Sigmoid colon (tissue), 7 donors: ENCODE results near the gene NDEL1. TPM values are rescaled to one million over a fixed set of nuclear protein-coding genes. Genes with fewer than 3 reads are reported as not detected.
"Not testable (repeated sequence)": the region's sequence is repeated elsewhere in the genome, so short reads cannot be mapped to it uniquely, and the experiment has no call there.

ENCODE experiments used
- DNase-seq: peaks from one replicate; pipeline ENCODE4 v3.0.0-alpha.2; 2019
- H3K27ac ChIP-seq, 4 donors: fragments of 200-600 bp; sonication (generic); one replicate each; pipeline ENCODE4 v1.5.1; 2016 to 2019; ENCODE audit warnings: mild to moderate bottlenecking in 1 of 4
- H3K27me3 ChIP-seq, 3 donors: fragments of 200-600 bp; sonication (generic); one replicate each; pipeline ENCODE4 v1.5.1; 2019; ENCODE audit warnings: mild to moderate bottlenecking in 1 of 3
- H3K36me3 ChIP-seq, 4 donors: fragments of 200-600 bp; sonication (generic); one replicate each; pipeline ENCODE4 v1.5.1; 2016 to 2019
- H3K4me1 ChIP-seq, 4 donors: fragments of 200-600 bp; sonication (generic); one replicate each; pipeline ENCODE4 v1.5.1; 2017 to 2019
- H3K4me3 ChIP-seq, 4 donors: fragments of 200-600 bp; sonication (generic); one replicate each; pipeline ENCODE4 v1.5.1; 2017 to 2019; ENCODE audit warnings: mild to moderate bottlenecking in 2 of 4, moderate library complexity in 1 of 4
- H3K9me3 ChIP-seq, 4 donors: fragments of 200-600 bp in 3 of 4; sonication (generic) in 3 of 4; one replicate each; pipeline versions ENCODE4 v1.5.1 to v1.6.1; 2013 to 2019
- CTCF ChIP-seq, 4 experiments: fragments of 450-650 bp in 3 of 4; fragments of 200-600 bp in 1 of 4; IDR thresholded peaks; one replicate each; pipeline ENCODE4 v1.5.1; 2016 to 2019; ENCODE audit warnings: antibody characterized with exemption in 4 of 4, mild to moderate bottlenecking in 3 of 4, moderate library complexity in 2 of 4
- EP300 ChIP-seq, 4 donors: sonication (generic); formaldehyde crosslinking; IDR thresholded peaks; one replicate each; pipeline ENCODE4 v1.6.1; 2017; ENCODE audit warnings: antibody characterized with exemption in 4 of 4
- POLR2A ChIP-seq, 2 donors: fragments of 450-650 bp; IDR thresholded peaks; one replicate each; pipeline ENCODE4 v1.6.1; 2016; ENCODE audit warnings: antibody characterized with exemption in 2 of 2, mild to moderate bottlenecking in 2 of 2, moderate library complexity in 2 of 2
- POLR2AphosphoS5 ChIP-seq, 4 donors: sonication (generic); formaldehyde crosslinking; IDR thresholded peaks; one replicate each; pipeline ENCODE4 v1.6.1; 2017; ENCODE audit warnings: antibody characterized with exemption in 4 of 4
- WGBS, 2 donors: extraction: QIAGEN DNeasy Blood & Tissue Kit; methylation state at CpG; one replicate each; pipeline ENCODE4 v1.1.7; 2013; 5-methylcytosine and 5-hydroxymethylcytosine counted together
- intact Hi-C: fragments of 100-400 bp; cut with DNase I; formaldehyde crosslinking; loops from one replicate; pipeline ENCODE4 v1.15.1; 2023
- polyA plus RNA-seq, 3 donors: library from polyadenylated mRNA; stranded (reverse); fragments of 200-250 nt; gene quantifications; one replicate each; pipeline ENCODE4 v1.2.3, GENCODE V29; 2013
- total RNA-seq, 4 donors: library from RNA; depleted of rRNA; stranded (reverse); fragments of >200 nt; gene quantifications; one replicate each; pipeline ENCODE4 v1.1.0, GENCODE V29; 2016
- donor health status: healthy with polysubstance abuse.
- donor health status: Bipolar disorder and iron deficiency.
- donor health status: healthy.

The NDEL1 gene
- total and polyA plus RNA-seq, 7 donors: 31.3 to 56.8 (median 41.4) TPM

- WGBS, 2 donors: 76 to 81% methylated on average over 18 of the region's 18 CpGs
Observed at GRCh38 chr17:8392274-8392673, 43.4 kb upstream of the NDEL1 start.

GRCh38 chr17:8392674-8393469, 42.8 kb upstream of the NDEL1 start:
- Histone ChIP-seq H3K27ac (no peak overlapping the region), H3K4me3 (no peak overlapping the region), H3K4me1 (no peaks in the 10 kb centered on the region), H3K27me3 (peaks cover 0 to 53% (median 29%) of the 10 kb centered on the region in 3 donors), H3K36me3 (no peaks in the 10 kb centered on the region), H3K9me3 (no peaks in the 10 kb centered on the region)
- no peak for DNase-seq
- no peak for TF ChIP-seq CTCF (IDR thresholded peaks at IDR 0.05)
- TF ChIP-seq EP300 (IDR thresholded peaks at IDR 0.05): no peak
- 91 to 93% methylated on average over 46 of the region's 46 CpGs for WGBS, 2 donors
- intact Hi-C loops: no loop called here

More at GRCh38 chr17:8392274-8392673, 43.4 kb upstream of the NDEL1 start:
- H3K36me3 ChIP-seq: no peaks in the 10 kb centered on the region
- no peaks in the 10 kb centered on the region for H3K4me1 ChIP-seq
- H3K27me3 ChIP-seq: peaks cover 0 to 47% (median 23%) of the 10 kb centered on the region in 3 donors
- no peak overlapping the region for H3K27ac ChIP-seq
- DNase-seq: peak; percentile 51
- no peaks in the 10 kb centered on the region for H3K9me3 ChIP-seq
- intact Hi-C loops: no loop called here
- H3K4me3 ChIP-seq: no peak overlapping the region
- TF ChIP-seq CTCF (IDR thresholded peaks at IDR 0.05) (no peak), POLR2A (IDR thresholded peaks at IDR 0.05) (no peak), POLR2AphosphoS5 (IDR thresholded peaks at IDR 0.05) (no peak), EP300 (IDR thresholded peaks at IDR 0.05) (no peak)

GRCh38 chr17:8393470-8394231, 42.0 kb upstream of the NDEL1 start:
- WGBS, 2 donors: 42 to 57% methylated on average over 8 of the region's 8 CpGs
- H3K36me3 ChIP-seq: no peaks in the 10 kb centered on the region
- no peak overlapping the region for H3K4me3 ChIP-seq
- no peak overlapping the region for H3K27ac ChIP-seq
- no peaks in the 10 kb centered on the region for H3K4me1 ChIP-seq
- DNase-seq: no peak
- peaks cover 0 to 59% (median 32%) of the 10 kb centered on the region in 3 donors for H3K27me3 ChIP-seq
- intact Hi-C loops: no loop called here
- TF ChIP-seq POLR2A (IDR thresholded peaks at IDR 0.05): no peak
- H3K9me3 ChIP-seq: no peaks in the 10 kb centered on the region

GRCh38 chr17:8394497-8394896, 41.2 kb upstream of the NDEL1 start:
- H3K27me3 ChIP-seq: peaks cover 0 to 65% (median 32%) of the 10 kb centered on the region in 3 donors
- not testable (repeated sequence) for H3K36me3 ChIP-seq
- 90 to 92% methylated on average over 9 of the region's 9 CpGs for WGBS, 2 donors

DNA sequence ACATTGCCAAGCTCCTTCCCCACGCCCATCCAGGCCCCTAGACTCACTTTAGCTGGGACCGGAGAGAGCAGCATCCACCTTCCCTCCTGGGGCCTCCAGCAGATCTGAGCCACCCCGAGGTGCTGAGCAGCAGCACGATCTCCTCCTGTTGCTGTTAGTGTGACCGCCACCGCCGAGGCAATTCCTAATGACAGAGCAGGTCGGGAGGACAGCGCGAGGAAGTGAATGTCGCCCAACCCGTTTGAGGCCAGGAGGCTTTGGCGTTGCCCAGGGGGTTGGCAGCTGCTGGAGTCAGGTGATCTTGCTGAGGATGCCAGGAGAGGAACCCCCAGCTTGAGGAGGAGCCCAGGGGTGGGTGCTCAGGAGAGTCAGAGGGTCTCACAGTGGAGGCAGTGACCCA, 38.0 kb upstream of the NDEL1 start, which contains the start of gene RNF222:
RNF222 (minus strand) TSS at position 192 of the 400 bp plus-strand sequence. CDS start 4,366 bp downstream, outside the sequence.
- H3K4me1 ChIP-seq: no peaks in the 10 kb centered on the region
- no peaks in the 10 kb centered on the region for H3K9me3 ChIP-seq
- peaks cover 0 to 64% (median 28%) of the 10 kb centered on the region in 3 donors for H3K27me3 ChIP-seq
- no peak for DNase-seq
- TF ChIP-seq POLR2A (IDR thresholded peaks at IDR 0.05) (no peak), POLR2AphosphoS5 (IDR thresholded peaks at IDR 0.05) (no peak), EP300 (IDR thresholded peaks at IDR 0.05) (no peak), CTCF (IDR thresholded peaks at IDR 0.05) (no peak)
- intact Hi-C loops: no loop called here
- H3K4me3 ChIP-seq: no peak within 1 kb of the TSS
- no peak within 1 kb of the TSS for H3K27ac ChIP-seq
- 27 to 54% methylated on average over 13 of the region's 13 CpGs for WGBS, 2 donors
- H3K36me3 ChIP-seq: no peaks in the 10 kb centered on the region

More at GRCh38 chr17:8394497-8394896, 41.2 kb upstream of the NDEL1 start:
- H3K9me3 ChIP-seq, intact Hi-C loops, H3K4me1 ChIP-seq, H3K27ac ChIP-seq, DNase-seq, H3K4me3 ChIP-seq: not testable (repeated sequence)
